ENCODE data around the gene EPM2A. TPM values are rescaled to one million over a fixed set of nuclear protein-coding genes. Genes with fewer than 3 reads are reported as not detected.

EPM2A gene
- total and polyA plus RNA-seq, 2 donors (not counting 1 experiment from before 2014, with no cell fraction given): 4.1 to 8.3 TPM

GRCh38 chr6:145632971-145633370 is 102.3 kb downstream of the EPM2A start:
- H3K4me3 ChIP-seq (replicated peaks in 1 of 4; ENCODE audit: control extremely low read depth in 1 of 4, insufficient read depth in 1 of 4, low read depth in 3 of 4, low read length in 4 of 4): no peak overlapping the region
- H3K36me3 ChIP-seq (ENCODE audit: control insufficient read depth, insufficient read depth, low read length): no peaks in the 10 kb centered on the region
- H4K20me1 ChIP-seq (ENCODE audit: control insufficient read depth, extremely low read depth, insufficient read depth, low read length): no peaks in the 10 kb centered on the region
- H3K9ac ChIP-seq (ENCODE audit: insufficient read depth, low read length): no peak overlapping the region
- H3K4me1 ChIP-seq (ENCODE audit: control insufficient read depth, extremely low read depth, insufficient read depth, low read length): no peaks in the 10 kb centered on the region
- no peak for DNase-seq (ENCODE audit: low read depth in 2 of 2)
- H2AFZ ChIP-seq (ENCODE audit: low read length): no peak overlapping the region
- no peaks in the 10 kb centered on the region for H3K79me2 ChIP-seq (ENCODE audit: control insufficient read depth, insufficient read depth, low read length)
- no peak overlapping the region for H3K4me2 ChIP-seq (ENCODE audit: extremely low read depth, insufficient read depth, low read length)
- no peaks in the 10 kb centered on the region for H3K27me3 ChIP-seq (ENCODE audit: control insufficient read depth, insufficient read depth, low read length)
- H3K9me3 ChIP-seq (ENCODE audit: control insufficient read depth, insufficient read depth, low read depth, low read length): no peaks in the 10 kb centered on the region
- no peak for TF ChIP-seq CTCF (conservative IDR thresholded peaks at IDR 0.05 in 1 of 2, IDR thresholded peaks at IDR 0.05 in 1 of 2; ENCODE audit: low read depth in 1 of 2, low read length in 2 of 2)
- TF ChIP-seq EZH2 (IDR thresholded peaks at IDR 0.05; ENCODE audit: low read length, missing control alignments): no peak
- no peak overlapping the region for H3K27ac ChIP-seq (ENCODE audit: insufficient read depth, low read length)

GRCh38 chr6:145631374-145631773 is 103.9 kb downstream of the EPM2A start:
- Histone ChIP-seq H3K27me3 (ENCODE audit: control insufficient read depth, insufficient read depth, low read length) (no peaks in the 10 kb centered on the region), H2AFZ (ENCODE audit: low read length) (no peak overlapping the region), H3K27ac (ENCODE audit: insufficient read depth, low read length) (no peak overlapping the region), H3K4me3 (replicated peaks in 1 of 4; ENCODE audit: control extremely low read depth in 1 of 4, insufficient read depth in 1 of 4, low read depth in 3 of 4, low read length in 4 of 4) (no peak overlapping the region), H3K36me3 (ENCODE audit: control insufficient read depth, insufficient read depth, low read length) (no peaks in the 10 kb centered on the region), H4K20me1 (ENCODE audit: control insufficient read depth, extremely low read depth, insufficient read depth, low read length) (no peaks in the 10 kb centered on the region), H3K79me2 (ENCODE audit: control insufficient read depth, insufficient read depth, low read length) (no peaks in the 10 kb centered on the region), H3K9ac (ENCODE audit: insufficient read depth, low read length) (no peak overlapping the region), H3K9me3 (ENCODE audit: control insufficient read depth, insufficient read depth, low read depth, low read length) (no peaks in the 10 kb centered on the region), H3K4me1 (ENCODE audit: control insufficient read depth, extremely low read depth, insufficient read depth, low read length) (no peaks in the 10 kb centered on the region), H3K4me2 (ENCODE audit: extremely low read depth, insufficient read depth, low read length) (no peak overlapping the region)
- TF ChIP-seq CTCF (conservative IDR thresholded peaks at IDR 0.05 in 1 of 2, IDR thresholded peaks at IDR 0.05 in 1 of 2; ENCODE audit: low read depth in 1 of 2, low read length in 2 of 2): no peak
- TF ChIP-seq EZH2 (IDR thresholded peaks at IDR 0.05; ENCODE audit: low read length, missing control alignments): no peak
- no peak for DNase-seq (ENCODE audit: low read depth in 2 of 2)

GRCh38 chr6:145630598-145630997 is 104.7 kb downstream of the EPM2A start:
- Histone ChIP-seq H4K20me1 (ENCODE audit: control insufficient read depth, extremely low read depth, insufficient read depth, low read length) (no peaks in the 10 kb centered on the region), H3K9me3 (ENCODE audit: control insufficient read depth, insufficient read depth, low read depth, low read length) (no peaks in the 10 kb centered on the region), H3K4me1 (ENCODE audit: control insufficient read depth, extremely low read depth, insufficient read depth, low read length) (no peaks in the 10 kb centered on the region), H3K27me3 (ENCODE audit: control insufficient read depth, insufficient read depth, low read length) (no peaks in the 10 kb centered on the region), H3K79me2 (ENCODE audit: control insufficient read depth, insufficient read depth, low read length) (no peaks in the 10 kb centered on the region), H3K27ac (ENCODE audit: insufficient read depth, low read length) (no peak overlapping the region), H3K9ac (ENCODE audit: insufficient read depth, low read length) (no peak overlapping the region), H3K4me3 (replicated peaks in 1 of 4; ENCODE audit: control extremely low read depth in 1 of 4, insufficient read depth in 1 of 4, low read depth in 3 of 4, low read length in 4 of 4) (no peak overlapping the region), H3K4me2 (ENCODE audit: extremely low read depth, insufficient read depth, low read length) (no peak overlapping the region), H2AFZ (ENCODE audit: low read length) (no peak overlapping the region), H3K36me3 (ENCODE audit: control insufficient read depth, insufficient read depth, low read length) (no peaks in the 10 kb centered on the region)
- no peak for DNase-seq (ENCODE audit: low read depth in 2 of 2)
- TF ChIP-seq EZH2 (IDR thresholded peaks at IDR 0.05; ENCODE audit: low read length, missing control alignments): no peak
- no peak for TF ChIP-seq CTCF (conservative IDR thresholded peaks at IDR 0.05 in 1 of 2, IDR thresholded peaks at IDR 0.05 in 1 of 2; ENCODE audit: low read depth in 1 of 2, low read length in 2 of 2)
